H1 (cell line): ENCODE data around the gene RETSAT. TPM values are rescaled to one million over a fixed set of nuclear protein-coding genes. Genes with fewer than 3 reads are reported as not detected.

Experiments
- CTCF ChIA-PET: fragments of 300-600 bp; sonication (Branson Sonifier 250); formaldehyde crosslinking; loops from one replicate; lab custom pipeline; 2021; ENCODE audit not compliant: partially characterized antibody; lab: Charles Lee
- POLR2A ChIA-PET: fragments of 300-600 bp; sonication (Branson Sonifier 250); formaldehyde crosslinking; loops from one replicate; lab custom pipeline; 2021; ENCODE audit warnings: inconsistent platforms; ENCODE audit not compliant: partially characterized antibody; lab: Charles Lee
- DNase-seq, 2 experiments: peaks; one replicate each; pipeline versions ENCODE4 v3.0.0 to v3.0.0-alpha.2; 2010 to 2022; ENCODE audit warnings: low spot score in 2 of 2, low read depth in 1 of 2, mixed read lengths in 1 of 2
- FAIRE-seq: peaks from 2 replicates; lab custom pipeline; 2011; peaks lifted over from hg19 to GRCh38; lab: Jason Lieb, UNC
- H2AFZ ChIP-seq: 2 replicates; pipeline ENCODE4 v1.8.1; 2012; ENCODE audit warnings: low read length, inconsistent platforms
- H2AK5ac ChIP-seq: 2 replicates; pipeline ENCODE4 v1.6.1; 2013; ENCODE audit warnings: low read depth, low read length
- H2BK120ac ChIP-seq: replicated peaks from 2 replicates; pipeline ENCODE3; 2013; ENCODE audit warnings: low read depth, low read length, inconsistent platforms
- H2BK12ac ChIP-seq: 2 replicates; pipeline ENCODE4 v1.6.1; 2013; ENCODE audit warnings: low read depth, low read length
- H2BK15ac ChIP-seq: 2 replicates; pipeline ENCODE4 v1.6.1; 2013; ENCODE audit warnings: low read length
- H2BK20ac ChIP-seq: 2 replicates; pipeline ENCODE4 v1.6.1; 2013; ENCODE audit warnings: low read length
- H2BK5ac ChIP-seq: 2 replicates; pipeline ENCODE4 v1.6.1; 2013; ENCODE audit warnings: low read depth, low read length
- H3K14ac ChIP-seq: 2 replicates; pipeline ENCODE4 v1.6.1; 2013; ENCODE audit warnings: inconsistent platforms; ENCODE audit not compliant: insufficient read length
- H3K18ac ChIP-seq: 2 replicates; pipeline ENCODE4 v1.6.1; 2013; ENCODE audit warnings: low read length; ENCODE audit errors: extremely low read depth
- H3K23ac ChIP-seq: 2 replicates; pipeline ENCODE4 v1.6.1; 2013; ENCODE audit warnings: inconsistent platforms; ENCODE audit not compliant: insufficient read length
- H3K23me2 ChIP-seq: 2 replicates; pipeline ENCODE4 v1.6.1; 2013; ENCODE audit warnings: low read depth, low read length
- H3K27ac ChIP-seq: 2 replicates; pipeline ENCODE4 v1.6.1; 2011; ENCODE audit warnings: low read depth, low read length, inconsistent platforms
- H3K27me3 ChIP-seq, 4 experiments: replicated peaks in 1 of 4; 1 replicate in 1 of 4; 2 replicates in 3 of 4; pipeline versions ENCODE4 v1.6.1 to v1.8.1; 2011 to 2013; ENCODE audit warnings: low read length in 3 of 4, mild to moderate bottlenecking in 3 of 4, inconsistent platforms in 2 of 4, mixed read lengths in 2 of 4, moderate library complexity in 1 of 4; ENCODE audit not compliant: control insufficient read depth in 3 of 4, insufficient read depth in 3 of 4; ENCODE audit errors: extremely low read depth in 1 of 4
- H3K36me3 ChIP-seq, 4 experiments: 2 replicates each; pipeline versions ENCODE4 v1.6.1 to v1.8.1; 2011 to 2013; ENCODE audit warnings: mild to moderate bottlenecking in 4 of 4, low read length in 3 of 4, moderate library complexity in 2 of 4, control low read depth in 1 of 4, inconsistent platforms in 1 of 4; ENCODE audit not compliant: insufficient read depth in 4 of 4, control insufficient read depth in 2 of 4
- H3K4ac ChIP-seq: replicated peaks from 2 replicates; pipeline ENCODE3; 2013; ENCODE audit warnings: low read length, low read depth, mixed read lengths, inconsistent platforms; ENCODE audit not compliant: insufficient read length
- H3K4me1 ChIP-seq, 4 experiments: replicated peaks in 1 of 4; 1 replicate in 1 of 4; 2 replicates in 3 of 4; pipeline versions ENCODE4 v1.6.1 to v1.8.1; 2011 to 2013; ENCODE audit warnings: low read length in 3 of 4, inconsistent platforms in 2 of 4, mixed read lengths in 1 of 4; ENCODE audit not compliant: insufficient read depth in 4 of 4, control insufficient read depth in 3 of 4
- H3K4me2 ChIP-seq, 2 experiments: 2 replicates each; pipeline versions ENCODE4 v1.6.1 to v1.8.1; 2011 to 2013; ENCODE audit warnings: low read depth in 2 of 2, low read length in 2 of 2, control low read depth in 1 of 2, inconsistent platforms in 1 of 2, mild to moderate bottlenecking in 1 of 2; ENCODE audit not compliant: insufficient read depth in 1 of 2
- H3K4me3 ChIP-seq, 4 experiments: fragments of 200-600, 300-600 bp in 1 of 4; sonication (generic), shearing (Covaris generic), sonication (Bioruptor Twin) in 1 of 4; 2 replicates each; pipeline versions ENCODE4 v1.5.1 to v1.8.1; 2011 to 2016; ENCODE audit warnings: low read length in 4 of 4, low read depth in 3 of 4, control low read depth in 2 of 4, inconsistent platforms in 2 of 4, mild to moderate bottlenecking in 2 of 4, mixed read lengths in 1 of 4, moderate library complexity in 1 of 4; ENCODE audit not compliant: insufficient read depth in 2 of 4; ENCODE audit errors: extremely low read depth in 1 of 4
- H3K56ac ChIP-seq: replicated peaks from 2 replicates; pipeline ENCODE3; 2013; ENCODE audit warnings: low read depth, mild to moderate bottlenecking, mixed read lengths, low read length, inconsistent platforms; ENCODE audit not compliant: insufficient read length
- H3K79me1 ChIP-seq: 2 replicates; pipeline ENCODE4 v1.6.1; 2013; ENCODE audit warnings: low read depth, low read length, control low read depth
- H3K79me2 ChIP-seq, 2 experiments: 2 replicates each; pipeline versions ENCODE4 v1.6.1 to v1.8.1; 2012 to 2013; ENCODE audit warnings: low read length in 2 of 2, mild to moderate bottlenecking in 2 of 2, inconsistent platforms in 1 of 2; ENCODE audit not compliant: insufficient read depth in 2 of 2, control insufficient read depth in 1 of 2
- H3K9ac ChIP-seq, 4 experiments: replicated peaks in 1 of 4; 1 replicate in 1 of 4; 2 replicates in 3 of 4; pipeline versions ENCODE4 v1.6.1 to v1.8.1; 2011 to 2013; ENCODE audit warnings: low read depth in 3 of 4, low read length in 3 of 4, control low read depth in 2 of 4, mild to moderate bottlenecking in 2 of 4, moderate library complexity in 2 of 4, inconsistent platforms in 1 of 4; ENCODE audit errors: extremely low read depth in 1 of 4
- H3K9me3 ChIP-seq, 2 experiments: 2 replicates each; pipeline versions ENCODE4 v1.6.1 to v1.8.1; 2012 to 2013; ENCODE audit warnings: mild to moderate bottlenecking in 2 of 2, moderate library complexity in 2 of 2, control low read depth in 1 of 2, inconsistent platforms in 1 of 2, low read depth in 1 of 2, low read length in 1 of 2, mixed read lengths in 1 of 2; ENCODE audit not compliant: insufficient read depth in 2 of 2
- H4K20me1 ChIP-seq, 2 experiments: replicated peaks in 1 of 2; 2 replicates each; pipeline versions ENCODE3 to v1.8.1; 2011 to 2013; ENCODE audit warnings: inconsistent platforms in 2 of 2, low read length in 2 of 2, mild to moderate bottlenecking in 1 of 2; ENCODE audit not compliant: insufficient read depth in 2 of 2, control insufficient read depth in 1 of 2
- H4K5ac ChIP-seq: 2 replicates; pipeline ENCODE4 v1.6.1; 2013; ENCODE audit warnings: low read length, low read depth, mixed read lengths, inconsistent platforms; ENCODE audit not compliant: insufficient read length
- H4K8ac ChIP-seq: 2 replicates; pipeline ENCODE4 v1.8.0; 2013; ENCODE audit warnings: mild to moderate bottlenecking, moderate library complexity, low read length, inconsistent platforms; ENCODE audit not compliant: insufficient read depth; ENCODE audit errors: extremely low read depth
- H4K91ac ChIP-seq: replicated peaks from 2 replicates; pipeline ENCODE3; 2013; ENCODE audit warnings: low read length, mixed read lengths, inconsistent platforms; ENCODE audit not compliant: insufficient read length
- BCL11A ChIP-seq, 2 experiments: IDR thresholded peaks; one replicate each; pipeline ENCODE4 v1.6.1; 2011; ENCODE audit warnings: low read depth in 2 of 2, low read length in 2 of 2, mild to moderate bottlenecking in 2 of 2
- CREB1 ChIP-seq: IDR thresholded peaks from 2 replicates; pipeline ENCODE4 v1.6.1; 2012; ENCODE audit warnings: inconsistent platforms
- CTBP2 ChIP-seq: IDR thresholded peaks from 2 replicates; pipeline ENCODE4 v1.7.0; 2011; ENCODE audit warnings: borderline replicate concordance, mild to moderate bottlenecking, moderate library complexity, mixed read lengths, low read length; ENCODE audit not compliant: insufficient read depth, insufficient read length
- HDAC6 ChIP-seq: IDR thresholded peaks from one replicate; pipeline ENCODE4 v1.7.1; 2012; ENCODE audit warnings: low read depth, mild to moderate bottlenecking, inconsistent platforms, low read length, moderate library complexity
- KDM5A ChIP-seq: fragments of 200-600 bp; IDR thresholded peaks from 2 replicates; pipeline ENCODE4 v1.7.1; 2012; ENCODE audit warnings: mild to moderate bottlenecking, low read length, inconsistent platforms, mixed read lengths
- SUZ12 ChIP-seq: fragments of 200-600 bp; sonication (generic); IDR thresholded peaks from 2 replicates; pipeline ENCODE4 v1.6.1; 2012; ENCODE audit warnings: mild to moderate bottlenecking, inconsistent platforms, low read length, moderate library complexity, mixed read lengths
- TAF1 ChIP-seq: IDR thresholded peaks from 2 replicates; pipeline ENCODE4 v1.6.1; 2011; ENCODE audit warnings: mild to moderate bottlenecking, low read depth, low read length
- WGBS, 2 experiments: shearing (Covaris generic) in 1 of 2; methylation state at CpG; one replicate each; pipeline versions ENCODE4 v1.1.6 to v1.1.7; 2013 to 2015; ENCODE audit warnings: low lambda C conversion rate in 2 of 2, mixed read lengths in 2 of 2, inconsistent platforms in 1 of 2, low coverage in 1 of 2, missing lambda C conversion rate in 1 of 2; ENCODE audit not compliant: insufficient replicate concordance in 2 of 2, insufficient coverage in 1 of 2, insufficient read length in 1 of 2; ENCODE audit errors: extremely low coverage in 1 of 2, missing lambda C conversion rate in 1 of 2; 5-methylcytosine and 5-hydroxymethylcytosine counted together
- polyA plus RNA-seq, 7 experiments: library from polyadenylated mRNA; depleted of rRNA in 3 of 7; stranded (reverse) in 5 of 7; unstranded in 2 of 7; fragments of >200 nt in 5 of 7; fragments of 200-250 nt in 2 of 7; gene quantifications; 1 replicate in 5 of 7; 2 replicates in 1 of 7; 4 replicates in 1 of 7; pipeline versions ENCODE4 v1.2.1 to v1.2.3, GENCODE V29; 2011 to 2013; ENCODE audit warnings: missing spikeins in 2 of 7, mixed read lengths in 2 of 7
- total RNA-seq: library from RNA; stranded (reverse); fragmentation: NEBNext Ultra II Directional; extraction: Animal tissue kit (Norgen Biotek cat#: 25700); gene quantifications from 2 replicates; pipeline ENCODE4 v1.2.1, GENCODE V29; 2021
- TF ChIP-seq, protein P1 (sequence below): IDR thresholded peaks from 2 replicates; pipeline ENCODE4 v1.6.1; 2011; ENCODE audit warnings: low read depth, mild to moderate bottlenecking, low read length; ENCODE audit not compliant: insufficient read depth
- TF ChIP-seq, protein P2 (sequence below): IDR thresholded peaks from 2 replicates; pipeline ENCODE4 v1.6.1; 2011; ENCODE audit warnings: low read length, improper control_type of control experiment

The RETSAT gene
- total and polyA plus RNA-seq, 2 of the 8 experiments (the other 6 are each of a cell fraction or from before 2014, with no cell fraction given): 15.8 to 16.7 TPM

GRCh38 chr2:85390941-85391669 is 36.8 kb upstream of the RETSAT start:
- POLR2A ChIA-PET: interaction anchor here (0.6 to 25.0 kb wide), 6 partner anchors 9 to 154 kb away, joined by 3 to 396 read pairs (median 4); partner anchors contain the start of gene MAT2A
- CTCF ChIA-PET: interaction anchor here (0.5 to 8.6 kb wide), 36 partner anchors 8 to 184 kb away, joined by 3 to 102 read pairs (median 4); partner anchors contain the start of genes ELMOD3, GGCX, MAT2A and RETSAT
- H2BK15ac ChIP-seq: no peak overlapping the region
- no peaks in the 10 kb centered on the region for H3K79me2 ChIP-seq
- H3K4me1 ChIP-seq: peaks cover 0 to 6% (median 3%) of the 10 kb centered on the region in 4 experiments; a peak in 4 of 7 replicates
- no peak overlapping the region for H3K4me3 ChIP-seq
- H3K79me1 ChIP-seq: no peaks in the 10 kb centered on the region
- no peak overlapping the region for H3K23ac ChIP-seq
- H3K9me3 ChIP-seq: no peaks in the 10 kb centered on the region
- no peak overlapping the region for H2BK5ac ChIP-seq
- no peaks in the 10 kb centered on the region for H4K20me1 ChIP-seq
- no peak overlapping the region for H2BK120ac ChIP-seq
- DNase-seq: peak; percentile 36 to 97
- 77% methylated on average over 11 of the region's 11 CpGs; no CpG with 5 or more reads in 1 of the 2 experiments for WGBS, 2 experiments
- H3K9ac ChIP-seq: no peak overlapping the region
- H3K23me2 ChIP-seq: no peaks in the 10 kb centered on the region
- no peak overlapping the region for H3K27ac ChIP-seq
- no peak overlapping the region for H3K18ac ChIP-seq
- H4K91ac ChIP-seq: no peak overlapping the region
- no peak overlapping the region for H4K8ac ChIP-seq
- no peaks in the 10 kb centered on the region for H3K36me3 ChIP-seq
- H2AFZ ChIP-seq: no peak overlapping the region
- H2BK12ac ChIP-seq: no peak overlapping the region
- no peak overlapping the region for H2BK20ac ChIP-seq
- no peak overlapping the region for H3K4me2 ChIP-seq
- H2AK5ac ChIP-seq: no peak overlapping the region
- no peaks in the 10 kb centered on the region; a peak in 1 of 7 replicates for H3K27me3 ChIP-seq
- no peak overlapping the region for H4K5ac ChIP-seq
- no peak overlapping the region for H3K56ac ChIP-seq
- H3K14ac ChIP-seq: no peak overlapping the region
- no peak overlapping the region for H3K4ac ChIP-seq
- no peak for FAIRE-seq
- TF ChIP-seq HDAC6 (no peak), KDM5A (no peak), CREB1 (no peak), CTBP2 (no peak), BCL11A (IDR thresholded peaks at IDR 0.05; ENCODE audit: low read depth in 2 of 2, low read length in 2 of 2) (no peak), TAF1 (no peak), SUZ12 (no peak)
- TF ChIP-seq, protein P1, sequence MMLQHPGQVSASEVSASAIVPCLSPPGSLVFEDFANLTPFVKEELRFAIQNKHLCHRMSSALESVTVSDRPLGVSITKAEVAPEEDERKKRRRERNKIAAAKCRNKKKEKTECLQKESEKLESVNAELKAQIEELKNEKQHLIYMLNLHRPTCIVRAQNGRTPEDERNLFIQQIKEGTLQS: no peak
- TF ChIP-seq, protein P2, sequence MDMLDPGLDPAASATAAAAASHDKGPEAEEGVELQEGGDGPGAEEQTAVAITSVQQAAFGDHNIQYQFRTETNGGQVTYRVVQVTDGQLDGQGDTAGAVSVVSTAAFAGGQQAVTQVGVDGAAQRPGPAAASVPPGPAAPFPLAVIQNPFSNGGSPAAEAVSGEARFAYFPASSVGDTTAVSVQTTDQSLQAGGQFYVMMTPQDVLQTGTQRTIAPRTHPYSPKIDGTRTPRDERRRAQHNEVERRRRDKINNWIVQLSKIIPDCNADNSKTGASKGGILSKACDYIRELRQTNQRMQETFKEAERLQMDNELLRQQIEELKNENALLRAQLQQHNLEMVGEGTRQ: no peak
